Mesodermal cell (in vitro differentiated cells): Measurements from ENCODE around the gene PCBP3.
"Not testable (repeated sequence)": the region's sequence is repeated elsewhere in the genome, so short reads cannot be mapped to it uniquely, and the experiment has no call there.

Experiments
- H3K27ac ChIP-seq: 2 replicates; pipeline ENCODE4 v1.7.0; 2013; ENCODE audit warnings: mild to moderate bottlenecking, low read depth, low read length, moderate library complexity; ENCODE audit not compliant: severe bottlenecking
- H3K36me3 ChIP-seq: 2 replicates; pipeline ENCODE4 v1.7.1; 2013; ENCODE audit warnings: mild to moderate bottlenecking, low read length, moderate library complexity; ENCODE audit not compliant: control insufficient read depth, insufficient read depth
- H3K4me1 ChIP-seq: one replicate; pipeline ENCODE4 v1.7.1; 2013; ENCODE audit warnings: mild to moderate bottlenecking, low read length; ENCODE audit not compliant: insufficient read depth, control insufficient read depth, poor library complexity, severe bottlenecking
- H3K4me3 ChIP-seq: 2 replicates; pipeline ENCODE4 v1.7.0; 2013; ENCODE audit warnings: low read length, control low read depth, mild to moderate bottlenecking; ENCODE audit not compliant: insufficient read depth, poor library complexity, severe bottlenecking; ENCODE audit errors: extremely low read depth
- H3K9me3 ChIP-seq: 2 replicates; pipeline ENCODE4 v1.7.1; 2013; ENCODE audit warnings: mild to moderate bottlenecking, low read length, moderate library complexity; ENCODE audit not compliant: control insufficient read depth
- WGBS, 2 experiments: methylation state at CpG; one replicate each; pipeline ENCODE4 v1.1.5; 2013; ENCODE audit warnings: missing lambda C conversion rate in 2 of 2; ENCODE audit not compliant: insufficient coverage in 2 of 2; 5-methylcytosine and 5-hydroxymethylcytosine counted together

Gene PCBP3

DNA sequence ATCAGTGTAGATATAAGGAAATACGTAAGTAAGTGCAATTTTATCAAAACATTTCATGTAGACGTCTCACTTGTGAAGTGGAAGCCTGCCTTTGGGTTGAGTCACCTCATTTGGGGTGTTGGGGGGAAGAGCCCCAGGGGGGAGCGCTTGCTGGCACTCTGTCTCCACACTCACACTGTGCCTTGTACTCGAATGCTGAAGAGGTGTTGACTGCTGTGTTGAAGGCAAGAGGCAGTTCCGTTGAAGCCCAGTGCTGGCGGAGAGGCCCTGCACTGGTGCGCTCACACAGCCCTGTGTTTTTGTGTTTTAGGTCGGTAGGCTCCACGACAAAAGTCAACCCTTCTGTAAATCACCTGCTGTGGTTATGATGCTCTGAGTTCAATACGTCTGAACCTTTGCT lies 206.1 kb downstream of the PCBP3 start:
- H3K36me3 ChIP-seq, result no peaks in the 10 kb centered on the region
- H3K27ac ChIP-seq, result no peak overlapping the region
- H3K9me3 ChIP-seq, result peaks cover 6% of the 10 kb centered on the region
- 75 to 85% methylated on average over 6 to 7 of the region's 10 CpGs for WGBS, 2 experiments
- peaks cover under 1% of the 10 kb centered on the region for H3K4me1 ChIP-seq
- no peak overlapping the region for H3K4me3 ChIP-seq

DNA sequence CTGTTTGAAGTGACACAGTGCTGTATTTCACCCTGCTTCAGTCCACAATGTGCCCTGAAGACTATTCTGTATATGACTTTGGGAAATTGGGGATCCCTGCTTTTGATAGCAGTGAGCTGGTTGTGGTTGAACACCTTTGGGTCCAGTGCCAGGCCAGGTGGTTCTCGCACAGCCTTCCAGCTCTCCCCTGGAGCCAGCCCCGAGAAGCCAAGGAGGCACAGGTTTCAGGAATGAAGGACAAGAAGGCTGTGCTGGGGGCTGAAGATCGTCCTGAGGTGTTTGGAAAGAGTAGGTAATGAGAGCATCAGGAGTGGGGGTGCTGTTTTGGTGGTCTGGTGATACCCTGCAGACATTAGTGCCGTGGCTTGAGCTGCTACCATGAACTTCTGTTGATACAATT lies 206.7 kb downstream of the PCBP3 start:
- 88 to 90% methylated on average over 4 of the region's 4 CpGs for WGBS, 2 experiments
- no peaks in the 10 kb centered on the region for H3K36me3 ChIP-seq
- peaks cover 6% of the 10 kb centered on the region for H3K9me3 ChIP-seq
- H3K4me3 ChIP-seq, result no peak overlapping the region
- no peak overlapping the region for H3K27ac ChIP-seq
- peaks cover 6% of the 10 kb centered on the region for H3K4me1 ChIP-seq

DNA sequence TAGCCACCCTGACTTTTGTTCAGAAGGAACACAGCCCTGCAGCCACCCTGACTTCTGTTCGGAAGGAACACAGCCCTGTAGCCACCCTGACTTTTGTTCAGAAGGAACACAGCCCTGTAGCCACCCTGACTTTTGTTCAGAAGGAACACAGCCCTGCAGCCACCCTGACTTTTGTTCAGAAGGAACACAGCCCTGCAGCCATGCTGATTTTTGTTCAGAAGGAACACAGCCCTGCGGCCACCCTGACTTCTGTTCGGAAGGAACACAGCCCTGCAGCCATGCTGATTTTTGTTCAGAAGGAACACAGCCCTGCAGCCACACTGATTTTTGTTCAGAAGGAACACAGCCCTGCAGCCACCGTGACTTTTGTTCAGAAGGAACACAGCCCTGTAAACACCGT lies 208.9 kb downstream of the PCBP3 start:
- not testable (repeated sequence) for H3K36me3 ChIP-seq, H3K4me3 ChIP-seq, H3K9me3 ChIP-seq, H3K27ac ChIP-seq
- 74 to 75% methylated on average over 4 to 5 of the region's 5 CpGs for WGBS, 2 experiments
- H3K4me1 ChIP-seq, result peaks cover 21% of the 10 kb centered on the region

DNA sequence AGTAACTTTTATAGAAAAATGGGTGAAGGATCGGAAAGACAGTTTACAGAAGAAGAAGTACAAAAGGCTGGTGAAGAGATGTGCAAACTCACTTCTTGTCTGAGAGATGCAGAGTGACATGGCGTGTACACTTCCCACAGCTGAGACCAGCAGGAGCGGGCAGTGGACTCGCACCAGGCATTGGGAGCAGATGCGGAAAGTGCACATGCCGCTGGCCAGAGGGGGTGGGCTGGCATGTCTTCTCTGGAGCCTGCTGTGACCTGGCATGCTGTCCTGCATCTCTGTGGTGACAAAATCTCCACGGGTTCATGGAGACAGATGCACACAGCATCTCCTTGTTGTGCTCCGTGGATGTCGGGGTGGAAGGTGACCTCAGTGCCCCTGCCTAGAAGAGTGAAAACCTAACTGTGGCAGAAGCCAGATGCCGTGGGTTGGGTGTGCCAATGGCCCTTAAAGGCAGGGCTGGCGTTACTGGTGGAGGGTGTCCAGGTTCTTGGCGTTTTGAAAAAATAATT lies 209.4 kb downstream of the PCBP3 start:
- peaks cover 6% of the 10 kb centered on the region for H3K9me3 ChIP-seq
- H3K36me3 ChIP-seq, result no peaks in the 10 kb centered on the region
- H3K4me3 ChIP-seq, result no peak overlapping the region
- peaks cover 21% of the 10 kb centered on the region for H3K4me1 ChIP-seq
- WGBS, 2 experiments, result 93 to 97% methylated on average over 10 to 11 of the region's 12 CpGs
- H3K27ac ChIP-seq, result no peak overlapping the region

DNA sequence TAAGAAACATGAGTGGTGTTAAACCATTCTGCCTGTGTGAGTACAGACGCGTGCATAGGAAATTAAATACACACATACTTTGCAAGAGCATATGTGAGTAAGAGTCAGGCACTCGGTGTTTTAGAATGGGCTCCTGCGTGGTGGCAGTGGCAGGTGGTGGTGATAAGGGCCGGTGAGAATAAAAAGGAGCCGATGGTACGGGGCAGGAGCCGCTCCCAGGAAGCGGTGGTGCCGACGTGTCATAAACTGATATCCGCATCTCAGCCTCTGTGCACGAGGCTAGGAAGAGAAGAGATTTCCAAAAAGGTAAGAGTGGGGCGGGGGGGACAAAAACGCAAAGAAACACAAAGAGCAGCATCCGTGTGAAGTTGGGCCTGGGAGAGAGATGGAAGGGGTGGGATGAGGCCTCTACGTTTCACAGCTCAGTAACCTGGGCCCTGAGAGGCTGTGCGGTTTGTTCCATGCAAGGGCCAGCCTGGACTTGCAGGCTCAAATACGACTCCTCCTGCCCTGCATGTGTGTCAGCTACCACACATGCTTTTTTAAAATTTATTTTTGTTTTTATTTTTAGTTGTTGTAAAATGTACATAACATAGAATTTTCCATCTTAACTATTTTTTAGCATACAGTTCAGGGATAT lies 210.3 kb downstream of the PCBP3 start:
- H3K9me3 ChIP-seq, result peaks cover 6% of the 10 kb centered on the region
- H3K4me1 ChIP-seq, result peaks cover 21% of the 10 kb centered on the region
- 94 to 95% methylated on average over 13 to 16 of the region's 19 CpGs for WGBS, 2 experiments
- no peak overlapping the region for H3K4me3 ChIP-seq
- no peaks in the 10 kb centered on the region for H3K36me3 ChIP-seq
- no peak overlapping the region for H3K27ac ChIP-seq

DNA sequence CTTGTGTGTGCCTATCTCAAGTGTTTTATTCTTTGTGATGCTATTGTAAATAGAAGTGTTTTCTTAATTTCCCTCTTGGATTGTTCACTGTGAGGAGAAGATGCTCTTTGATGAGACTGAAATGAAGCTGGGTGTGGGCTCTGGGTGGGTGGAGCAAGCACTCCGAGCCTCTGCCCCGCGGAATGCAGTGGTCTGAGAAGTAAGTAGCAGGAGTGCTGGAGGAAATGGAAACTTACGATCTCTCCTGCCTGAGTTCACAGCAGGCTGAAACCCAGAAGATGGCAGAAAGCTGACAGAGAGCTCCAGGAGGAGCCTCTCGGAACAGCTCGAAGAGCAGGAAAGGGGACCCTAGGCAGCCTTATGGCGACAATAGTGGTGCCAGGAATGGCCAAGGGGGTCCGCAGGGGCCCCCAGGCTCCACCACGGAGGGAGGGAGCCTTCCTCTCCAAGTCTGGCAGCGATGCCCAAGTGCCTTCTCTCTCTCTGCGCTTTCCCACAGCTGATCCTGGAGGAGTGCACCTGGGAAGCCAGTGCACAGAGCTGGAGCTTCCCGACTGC lies 211.2 kb downstream of the PCBP3 start:
- Histone ChIP-seq H3K36me3 (no peaks in the 10 kb centered on the region), H3K27ac (no peak overlapping the region), H3K4me1 (peaks cover 21% of the 10 kb centered on the region), H3K4me3 (no peak overlapping the region), H3K9me3 (peaks cover 6% of the 10 kb centered on the region)
- WGBS, 2 experiments, result 65 to 66% methylated on average over 10 of the region's 12 CpGs

DNA sequence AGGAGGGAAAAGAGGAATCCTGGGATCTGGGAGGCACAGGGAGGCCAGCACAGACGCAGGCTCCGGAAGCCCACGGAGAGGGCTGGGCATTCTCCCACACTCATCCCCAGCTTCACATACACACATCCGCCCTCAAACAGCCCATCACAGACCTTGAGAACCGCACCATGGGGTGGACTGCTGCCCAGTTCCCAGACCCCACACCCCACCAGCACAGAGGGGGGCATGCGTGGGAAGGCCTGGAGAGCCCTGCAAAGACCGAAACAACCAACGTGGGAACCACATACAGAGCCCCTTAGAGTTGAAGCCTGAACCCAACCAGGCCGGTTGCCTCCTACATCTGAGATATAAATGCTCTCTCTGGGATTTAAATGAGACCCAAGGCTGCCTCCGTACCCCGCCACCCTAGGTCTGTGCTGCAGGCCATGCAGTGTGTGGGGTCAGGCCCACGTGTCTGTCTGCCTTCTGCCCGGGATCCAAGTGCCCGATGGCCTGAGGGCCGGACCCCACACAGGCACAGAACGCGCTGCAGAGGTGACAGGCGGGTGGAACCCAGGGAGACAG lies 211.8 kb downstream of the PCBP3 start:
- WGBS, 2 experiments, result 81 to 83% methylated on average over 13 to 15 of the region's 18 CpGs
- Histone ChIP-seq H3K36me3 (no peaks in the 10 kb centered on the region), H3K27ac (no peak overlapping the region), H3K4me3 (no peak overlapping the region), H3K9me3 (peaks cover 6% of the 10 kb centered on the region), H3K4me1 (peaks cover 21% of the 10 kb centered on the region)

DNA sequence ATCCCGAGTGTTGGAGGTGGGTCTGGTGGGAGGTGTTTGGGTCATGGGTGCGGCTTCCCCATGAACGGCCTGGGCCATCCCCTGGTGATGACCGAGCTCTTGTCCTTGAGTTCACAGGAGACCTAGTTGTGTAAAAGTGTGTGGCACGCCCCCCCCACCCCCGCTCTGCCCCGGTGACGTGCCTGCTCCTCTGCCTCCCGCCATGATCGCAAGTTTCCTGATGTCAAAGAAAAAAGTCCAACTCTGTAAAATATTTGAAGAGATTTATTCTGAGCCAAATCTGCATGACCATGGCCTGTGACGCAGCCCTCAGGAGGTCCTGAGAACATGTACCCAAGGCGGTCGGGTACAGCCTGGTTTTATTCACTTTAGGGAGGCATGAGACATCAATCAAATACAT lies 212.9 kb downstream of the PCBP3 start:
- Histone ChIP-seq H3K4me1 (peaks cover 21% of the 10 kb centered on the region), H3K4me3 (no peak overlapping the region), H3K27ac (no peak overlapping the region), H3K36me3 (no peaks in the 10 kb centered on the region), H3K9me3 (peaks cover 6% of the 10 kb centered on the region)
- WGBS, 2 experiments, result 87 to 96% methylated on average over 8 to 10 of the region's 13 CpGs

DNA sequence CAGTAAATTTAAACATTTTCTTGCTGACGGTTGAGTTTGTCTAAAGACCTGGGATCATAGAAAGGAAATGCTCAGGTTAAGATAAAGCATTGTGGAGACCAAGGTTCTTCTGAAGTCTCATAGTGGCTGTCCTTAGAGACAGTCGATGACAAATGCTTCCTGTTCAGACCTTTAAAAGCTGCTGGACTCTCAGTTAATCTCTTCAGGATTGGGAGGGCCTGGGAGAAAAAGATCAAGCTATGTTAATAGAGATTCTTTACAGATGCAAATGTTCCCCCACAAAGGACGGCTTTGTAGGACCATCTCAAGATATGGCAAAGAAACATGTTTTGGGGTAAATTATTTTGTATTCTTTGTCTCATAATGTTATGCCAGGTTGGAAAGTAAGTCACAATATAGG lies 213.4 kb downstream of the PCBP3 start:
- Histone ChIP-seq H3K27ac (no peak overlapping the region), H3K36me3 (no peaks in the 10 kb centered on the region), H3K9me3 (peaks cover 5% of the 10 kb centered on the region), H3K4me1 (peaks cover 21% of the 10 kb centered on the region), H3K4me3 (no peak overlapping the region)
- WGBS, 2 experiments, result 60 to 65% methylated on average over 2 to 3 of the region's 3 CpGs

DNA sequence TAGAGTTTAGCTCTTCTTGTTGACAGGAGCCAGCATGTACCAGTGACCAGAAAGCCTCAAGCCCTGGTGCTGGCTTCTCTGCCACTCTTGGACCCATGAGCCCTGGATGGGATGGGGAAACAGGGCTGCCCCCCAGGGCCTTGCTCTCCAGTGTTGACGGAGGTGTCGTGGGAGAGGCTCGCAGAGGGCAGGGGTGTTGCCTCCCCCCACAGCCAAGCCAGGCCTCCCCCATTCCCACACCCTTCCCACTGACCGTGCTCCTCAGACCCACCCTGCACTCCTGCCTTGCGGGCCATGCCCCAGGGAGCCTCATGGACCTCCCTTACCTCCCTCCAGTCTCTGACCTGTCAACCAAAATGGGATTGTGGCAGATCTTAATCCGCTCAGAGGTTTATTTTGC lies 214.2 kb downstream of the PCBP3 start:
- 50 to 56% methylated on average over 2 to 3 of the region's 6 CpGs for WGBS, 2 experiments
- H3K4me3 ChIP-seq, result no peak overlapping the region
- no peaks in the 10 kb centered on the region for H3K36me3 ChIP-seq

DNA sequence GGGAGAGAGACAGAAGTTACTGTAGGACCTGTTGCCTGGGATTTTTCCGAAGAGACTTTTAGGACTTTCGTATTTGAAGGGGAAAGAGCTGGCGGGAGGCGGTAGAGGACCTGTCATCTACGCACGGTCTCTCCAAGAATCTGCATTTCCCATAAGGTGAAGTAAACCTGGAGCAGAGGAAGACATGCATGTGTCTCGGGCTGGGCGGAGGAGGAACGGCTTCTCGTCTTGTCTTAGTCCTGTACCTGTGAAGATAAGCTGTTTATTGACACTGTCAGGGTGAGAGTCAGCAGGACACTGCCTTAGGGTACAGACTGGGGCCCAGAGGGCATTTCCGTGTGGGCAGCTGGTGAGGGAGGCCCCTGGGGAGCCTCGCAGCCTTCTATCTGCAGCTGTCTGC lies 214.7 kb downstream of the PCBP3 start:
- peaks cover 21% of the 10 kb centered on the region for H3K4me1 ChIP-seq
- WGBS, 2 experiments, result 94% methylated on average over 12 of the region's 12 CpGs
- no peaks in the 10 kb centered on the region for H3K9me3 ChIP-seq
- H3K4me3 ChIP-seq, result no peak overlapping the region
- no peak overlapping the region for H3K27ac ChIP-seq
- no peaks in the 10 kb centered on the region for H3K36me3 ChIP-seq

More for the DNA sequence above, 214.2 kb downstream of the PCBP3 start:
- Histone ChIP-seq H3K9me3 (no peaks in the 10 kb centered on the region), H3K27ac (no peak overlapping the region), H3K4me1 (peaks cover 21% of the 10 kb centered on the region)
